ENCODE results near the gene PTPN1.
"Not testable (repeated sequence)": the region's sequence is repeated elsewhere in the genome, so short reads cannot be mapped to it uniquely, and the experiment has no call there.

PTPN1 gene

DNA sequence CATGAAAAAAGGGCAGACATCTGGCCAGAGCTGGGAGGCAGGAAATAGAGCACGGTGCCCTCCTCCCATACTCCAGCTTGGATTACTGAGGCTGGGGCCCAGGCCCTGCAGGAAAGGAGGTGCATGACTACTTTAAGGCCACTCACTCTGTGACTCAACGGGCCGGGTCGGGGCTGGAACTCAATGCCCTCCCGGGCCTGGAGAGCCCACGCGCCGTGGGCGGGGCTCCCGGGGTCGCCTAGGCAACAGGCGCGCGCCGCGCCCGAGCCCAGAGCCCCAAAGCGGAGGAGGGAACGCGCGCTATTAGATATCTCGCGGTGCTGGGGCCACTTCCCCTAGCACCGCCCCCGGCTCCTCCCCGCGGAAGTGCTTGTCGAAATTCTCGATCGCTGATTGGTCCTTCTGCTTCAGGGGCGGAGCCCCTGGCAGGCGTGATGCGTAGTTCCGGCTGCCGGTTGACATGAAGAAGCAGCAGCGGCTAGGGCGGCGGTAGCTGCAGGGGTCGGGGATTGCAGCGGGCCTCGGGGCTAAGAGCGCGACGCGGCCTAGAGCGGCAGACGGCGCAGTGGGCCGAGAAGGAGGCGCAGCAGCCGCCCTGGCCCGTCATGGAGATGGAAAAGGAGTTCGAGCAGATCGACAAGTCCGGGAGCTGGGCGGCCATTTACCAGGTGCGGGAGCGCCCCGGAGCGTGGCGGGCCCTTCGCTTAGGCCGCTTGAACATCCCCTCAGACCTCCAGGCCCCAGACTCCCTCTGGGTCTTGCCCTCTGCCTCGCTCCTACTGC lies at the start of gene PTPN1:
Gene PTPN1 (plus strand): TSS at position 461 of the 783 bp plus-strand sequence. CDS start 145 bp downstream, at position 606.
- peak; percentile 95 for DNase-seq

- peak; percentile 71 for DNase-seq
Measured at GRCh38 chr20:50460608-50461267, 49.4 kb upstream of the PTPN1 start.

- peak; percentile 91 for DNase-seq
Measured at GRCh38 chr20:50462093-50462690, 48.0 kb upstream of the PTPN1 start.

GRCh38 chr20:50464026-50464724 lies 46.0 kb upstream of the PTPN1 start:
- peak; percentile 54 for DNase-seq

GRCh38 chr20:50464725-50465650 lies 45.2 kb upstream of the PTPN1 start:
- no peak for DNase-seq

DNA sequence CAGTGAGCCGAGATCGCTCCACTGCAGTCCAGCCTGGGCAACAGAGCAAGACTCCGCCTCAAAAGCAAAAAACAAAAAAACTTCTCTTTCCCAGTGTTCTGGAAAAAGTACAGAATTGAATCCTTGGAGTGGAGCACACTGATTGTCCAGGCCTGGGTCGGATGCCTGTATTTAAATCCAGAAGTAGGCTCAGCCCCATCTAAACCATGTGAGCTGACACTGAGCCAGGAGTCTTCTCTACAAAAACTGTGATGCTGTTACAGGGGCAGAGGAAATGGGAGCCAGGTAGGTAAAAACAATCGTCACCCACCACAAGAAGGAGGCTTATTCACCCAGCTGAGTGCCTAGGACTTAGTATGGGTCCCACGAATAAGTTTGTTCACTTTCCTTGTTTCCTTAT lies 43.0 kb upstream of the PTPN1 start:
- DNase-seq: no peak

- peak; percentile 46 for DNase-seq
Measured at GRCh38 chr20:50467718-50468356, 42.3 kb upstream of the PTPN1 start.

DNA sequence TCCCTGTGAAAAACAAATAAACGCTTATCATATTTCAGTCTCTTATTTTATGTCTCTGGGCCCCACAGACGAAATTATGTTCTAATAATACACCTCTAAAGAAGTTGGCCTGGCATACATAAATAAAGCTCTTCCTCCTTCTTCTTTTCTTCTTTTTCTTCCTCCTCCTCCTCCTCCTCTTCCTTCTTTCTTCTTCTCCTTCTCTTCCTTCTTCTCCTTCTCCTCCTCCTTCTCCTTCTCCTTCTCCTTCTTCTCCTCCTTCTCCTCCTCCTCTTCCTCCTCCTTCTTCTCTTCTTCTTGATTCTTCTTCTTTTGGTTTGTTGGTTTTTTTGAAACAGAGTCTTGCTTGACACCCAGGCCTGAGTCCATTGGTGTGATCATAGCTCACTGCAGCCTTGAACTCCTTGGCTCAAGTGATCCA lies 41.8 kb upstream of the PTPN1 start:
- DNase-seq: no peak

- DNase-seq: no peak
Measured at GRCh38 chr20:50469176-50469723, 40.9 kb upstream of the PTPN1 start.

GRCh38 chr20:50469796-50470195 lies 40.4 kb upstream of the PTPN1 start:
- DNase-seq: no peak

DNA sequence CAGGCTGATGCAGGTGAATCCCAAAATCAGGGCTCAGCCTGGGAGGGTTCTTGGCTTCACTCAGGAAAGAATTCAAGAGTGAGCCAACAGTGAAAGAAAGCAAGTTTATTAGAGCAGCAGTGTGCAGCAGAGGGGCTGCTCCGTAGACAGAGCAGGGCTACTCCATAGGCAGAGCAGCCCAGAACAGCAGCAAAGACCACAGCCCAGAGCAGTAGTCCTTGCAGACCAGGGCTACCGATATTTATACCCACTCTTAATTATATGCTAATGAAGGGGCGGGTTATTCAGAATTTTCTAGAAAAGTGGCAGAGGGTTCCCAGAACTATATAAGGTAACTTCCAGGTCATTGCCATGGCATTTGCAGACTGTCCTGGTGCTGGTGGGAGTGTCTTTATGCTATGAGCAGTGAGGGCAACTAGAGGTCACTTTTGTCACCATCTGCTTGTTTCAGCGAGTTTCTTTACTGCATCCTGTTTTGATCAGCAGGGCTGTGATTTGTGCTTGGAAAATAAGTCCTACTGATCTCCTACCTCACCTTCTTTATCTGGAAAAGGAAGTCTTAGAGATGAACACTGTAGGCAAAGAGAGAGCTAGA lies 39.8 kb upstream of the PTPN1 start:
- no peak for DNase-seq

GRCh38 chr20:50471231-50471630 lies 39.0 kb upstream of the PTPN1 start:
- DNase-seq: no peak

DNA sequence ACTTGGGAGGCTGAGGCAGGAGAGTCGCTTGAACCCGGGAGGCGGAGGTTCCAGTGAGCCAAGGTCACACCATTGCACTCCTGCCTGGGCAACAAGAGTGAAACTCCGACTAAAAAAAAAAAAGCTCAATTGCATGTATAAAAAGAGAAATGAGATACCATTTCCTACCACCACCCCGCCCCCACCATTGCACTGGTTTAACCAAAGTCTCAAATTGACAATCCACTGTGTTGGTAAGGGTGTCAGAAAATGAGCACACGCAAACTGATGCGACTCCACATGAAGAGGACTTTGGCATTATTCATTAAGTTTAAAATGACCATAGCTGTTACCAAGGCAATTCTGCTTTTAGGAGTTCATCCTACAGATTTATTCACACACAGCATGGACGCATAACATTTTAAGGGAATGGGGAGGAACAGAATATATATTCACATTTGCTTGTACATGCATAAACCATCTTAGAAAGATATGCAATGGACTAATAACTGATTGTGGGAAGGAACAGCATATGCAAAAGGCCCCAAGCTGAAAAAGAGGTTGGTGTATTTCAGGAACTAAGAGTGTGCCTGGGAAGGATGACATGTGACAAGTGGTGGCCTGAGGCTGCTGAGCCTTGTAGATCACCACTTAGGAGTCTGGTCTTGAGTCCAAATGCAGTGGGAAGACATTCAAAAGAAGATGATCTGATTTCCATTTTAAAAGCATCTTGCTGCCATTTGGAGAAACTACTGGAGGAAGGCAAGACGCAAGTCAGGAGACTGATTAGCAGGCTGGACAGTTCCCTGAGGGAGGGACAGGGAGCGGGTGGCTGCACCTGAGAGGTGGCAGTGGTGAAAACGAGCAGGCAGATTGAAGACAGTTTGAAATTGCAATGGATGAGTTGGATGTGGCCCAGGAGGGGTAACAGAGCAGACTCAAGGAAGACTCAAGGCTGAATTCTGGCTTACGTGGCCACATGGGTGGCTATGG lies 37.2 kb upstream of the PTPN1 start:
- no peak for DNase-seq

DNA sequence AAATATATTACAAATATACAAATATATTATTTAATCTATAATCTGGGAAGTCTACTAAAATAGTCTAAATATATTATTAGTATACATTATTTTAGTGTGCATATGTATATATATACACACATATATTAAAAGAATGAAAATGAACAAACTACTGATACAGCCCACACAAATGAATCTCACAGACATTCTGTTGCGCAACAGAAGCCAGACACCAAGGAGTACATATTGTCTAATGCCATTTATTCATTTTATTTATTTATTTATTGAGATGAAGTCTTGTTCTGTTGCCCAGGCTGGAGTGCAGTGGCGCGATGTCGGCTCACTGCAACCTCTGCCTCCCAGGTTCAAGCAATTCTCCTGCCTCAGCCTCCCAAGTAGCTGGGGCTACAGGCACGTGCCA lies 35.8 kb upstream of the PTPN1 start:
- not testable (repeated sequence) for DNase-seq

GRCh38 chr20:50475681-50476292 lies 34.4 kb upstream of the PTPN1 start:
- DNase-seq: peak; percentile 47

GRCh38 chr20:50477239-50477872 lies 32.8 kb upstream of the PTPN1 start:
- DNase-seq: no peak

DNA sequence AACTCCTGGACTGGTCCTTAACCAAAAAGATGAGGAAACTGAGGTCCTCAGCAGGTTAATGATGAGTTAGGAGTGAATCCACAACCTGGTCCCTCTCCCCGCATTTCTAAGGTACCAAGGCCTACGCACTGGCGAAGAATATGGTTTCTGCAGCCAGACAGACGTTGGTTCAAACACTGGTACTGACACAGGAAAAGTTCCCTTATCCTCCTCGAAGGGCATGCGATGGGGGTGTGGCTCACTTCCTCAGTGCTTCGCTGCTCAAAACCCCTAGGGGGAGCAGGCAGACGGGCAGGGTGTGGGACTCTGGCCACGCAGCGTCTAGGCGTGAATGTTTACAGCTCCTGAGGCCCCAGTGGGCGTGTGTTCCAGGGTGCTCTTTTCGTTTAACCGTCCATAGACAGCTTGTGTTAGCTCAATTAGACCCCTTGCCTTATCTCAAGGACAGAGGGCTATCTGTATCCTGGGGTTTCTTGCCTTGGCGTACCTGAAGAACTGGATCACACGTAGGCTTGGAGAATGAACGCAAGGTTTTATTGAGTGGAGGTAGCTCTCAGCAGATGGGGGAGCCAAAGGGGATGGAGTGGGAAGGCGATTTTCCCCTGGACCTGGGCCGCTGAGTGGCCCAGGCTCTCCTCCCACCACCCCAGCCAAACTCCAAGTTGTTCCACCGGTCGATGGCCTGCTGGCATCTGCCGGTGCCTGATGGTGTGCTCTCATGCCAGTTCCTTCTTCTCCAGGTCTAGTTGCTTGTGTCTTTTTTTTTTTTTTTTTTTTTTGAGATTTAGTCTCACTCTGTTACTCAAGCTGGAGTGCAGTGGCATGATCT lies 31.8 kb upstream of the PTPN1 start:
- no peak for DNase-seq

- DNase-seq: no peak
Measured at GRCh38 chr20:50481741-50482140, 28.4 kb upstream of the PTPN1 start.

Measured in NCI-H226 (cell line).